ENCODE data around the gene GPRC5C. TPM values are rescaled to one million over a fixed set of nuclear protein-coding genes. Genes with fewer than 3 reads are reported as not detected.
A peak's percentile ranks its signal among the peaks of the same experiment; 100 is the strongest.

The GPRC5C gene
- total RNA-seq, 2 donors from 2014 or later = 57.0 to 73.4 TPM

DNA sequence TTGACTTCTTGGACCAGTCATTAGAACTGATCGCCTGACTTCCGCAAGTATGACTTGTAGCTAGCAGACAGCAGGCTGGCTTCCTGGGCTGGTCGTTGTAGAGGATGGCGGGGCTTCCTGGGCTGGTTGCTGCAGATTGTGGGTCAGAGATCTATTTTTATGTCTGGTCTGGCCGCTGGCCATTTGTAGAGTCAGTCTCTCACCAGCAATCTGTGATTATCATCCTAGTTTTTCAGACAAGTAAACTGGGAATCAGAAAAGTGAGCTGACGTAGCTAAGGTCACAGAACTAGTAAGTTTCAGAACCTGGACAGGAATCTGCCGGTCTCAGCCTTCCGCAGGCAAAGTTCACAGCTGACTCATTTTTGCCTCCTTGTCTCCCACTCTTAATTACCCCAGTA, 45.5 kb upstream of the GPRC5C start:
- no peaks in the 10 kb centered on the region for H3K9me3 ChIP-seq (ENCODE audit: control insufficient read depth, low read length)
- H3K4me1 Mint-ChIP-seq = peaks cover 20% of the 10 kb centered on the region
- H3K9ac ChIP-seq (ENCODE audit: extremely low read depth, low read length, poor library complexity, severe bottlenecking) = no peak overlapping the region

GRCh38 chr17:74387365-74388218, 44.3 kb upstream of the GPRC5C start:
- Mint-ChIP-seq H3K4me1 (peaks cover 20% of the 10 kb centered on the region), H3K27ac (no peak overlapping the region), H3K27me3 (ENCODE audit: insufficient read depth) (peaks cover 20% of the 10 kb centered on the region), H3K9me3 (no peaks in the 10 kb centered on the region), H3K36me3 (ENCODE audit: low read depth) (no peaks in the 10 kb centered on the region), H3K4me3 (no peak overlapping the region)
- H3K9ac ChIP-seq (ENCODE audit: extremely low read depth, low read length, poor library complexity, severe bottlenecking) = no peak overlapping the region
- peak; percentile 71 for DNase-seq
- H3K36me3 ChIP-seq (ENCODE audit: control insufficient read depth, insufficient read depth, low read length) = no peaks in the 10 kb centered on the region
- H3K4me3 ChIP-seq (ENCODE audit: low read length) = no peak overlapping the region
- H3K27me3 ChIP-seq (ENCODE audit: control insufficient read depth, insufficient read depth, low read length, poor library complexity, severe bottlenecking) = no peaks in the 10 kb centered on the region
- H3K27ac ChIP-seq (ENCODE audit: low read depth, low read length) = no peak overlapping the region
- TF ChIP-seq, protein P1, sequence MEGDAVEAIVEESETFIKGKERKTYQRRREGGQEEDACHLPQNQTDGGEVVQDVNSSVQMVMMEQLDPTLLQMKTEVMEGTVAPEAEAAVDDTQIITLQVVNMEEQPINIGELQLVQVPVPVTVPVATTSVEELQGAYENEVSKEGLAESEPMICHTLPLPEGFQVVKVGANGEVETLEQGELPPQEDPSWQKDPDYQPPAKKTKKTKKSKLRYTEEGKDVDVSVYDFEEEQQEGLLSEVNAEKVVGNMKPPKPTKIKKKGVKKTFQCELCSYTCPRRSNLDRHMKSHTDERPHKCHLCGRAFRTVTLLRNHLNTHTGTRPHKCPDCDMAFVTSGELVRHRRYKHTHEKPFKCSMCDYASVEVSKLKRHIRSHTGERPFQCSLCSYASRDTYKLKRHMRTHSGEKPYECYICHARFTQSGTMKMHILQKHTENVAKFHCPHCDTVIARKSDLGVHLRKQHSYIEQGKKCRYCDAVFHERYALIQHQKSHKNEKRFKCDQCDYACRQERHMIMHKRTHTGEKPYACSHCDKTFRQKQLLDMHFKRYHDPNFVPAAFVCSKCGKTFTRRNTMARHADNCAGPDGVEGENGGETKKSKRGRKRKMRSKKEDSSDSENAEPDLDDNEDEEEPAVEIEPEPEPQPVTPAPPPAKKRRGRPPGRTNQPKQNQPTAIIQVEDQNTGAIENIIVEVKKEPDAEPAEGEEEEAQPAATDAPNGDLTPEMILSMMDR (conservative IDR thresholded peaks at IDR 0.05) = peak; percentile 65
- 64 to 75% methylated on average over 9 to 17 of the region's 17 CpGs for WGBS, 2 experiments (ENCODE audit: insufficient coverage in 1 of 2, insufficient read length in 1 of 2)
- no peaks in the 10 kb centered on the region for H3K9me3 ChIP-seq (ENCODE audit: control insufficient read depth, low read length)
- H3K4me1 ChIP-seq (ENCODE audit: control insufficient read depth, insufficient read depth, low read length) = no peaks in the 10 kb centered on the region

More for the DNA sequence above, 45.5 kb upstream of the GPRC5C start:
- 89 to 94% methylated on average over 6 to 8 of the region's 8 CpGs for WGBS, 2 experiments (ENCODE audit: insufficient coverage in 1 of 2, insufficient read length in 1 of 2)
- H3K36me3 ChIP-seq (ENCODE audit: control insufficient read depth, insufficient read depth, low read length) = no peaks in the 10 kb centered on the region
- no peak overlapping the region for H3K4me3 Mint-ChIP-seq
- H3K4me1 ChIP-seq (ENCODE audit: control insufficient read depth, insufficient read depth, low read length) = no peaks in the 10 kb centered on the region
- no peak overlapping the region for H3K27ac ChIP-seq (ENCODE audit: low read depth, low read length)
- DNase-seq = no peak
- peaks cover 20% of the 10 kb centered on the region for H3K27me3 Mint-ChIP-seq (ENCODE audit: insufficient read depth)
- H3K4me3 ChIP-seq (ENCODE audit: low read length) = no peak overlapping the region
- no peak overlapping the region for H3K27ac Mint-ChIP-seq
- H3K36me3 Mint-ChIP-seq (ENCODE audit: low read depth) = no peaks in the 10 kb centered on the region
- H3K9me3 Mint-ChIP-seq = no peaks in the 10 kb centered on the region
- no peaks in the 10 kb centered on the region for H3K27me3 ChIP-seq (ENCODE audit: control insufficient read depth, insufficient read depth, low read length, poor library complexity, severe bottlenecking)
- TF ChIP-seq, protein P1 (conservative IDR thresholded peaks at IDR 0.05) = no peak

DNA sequence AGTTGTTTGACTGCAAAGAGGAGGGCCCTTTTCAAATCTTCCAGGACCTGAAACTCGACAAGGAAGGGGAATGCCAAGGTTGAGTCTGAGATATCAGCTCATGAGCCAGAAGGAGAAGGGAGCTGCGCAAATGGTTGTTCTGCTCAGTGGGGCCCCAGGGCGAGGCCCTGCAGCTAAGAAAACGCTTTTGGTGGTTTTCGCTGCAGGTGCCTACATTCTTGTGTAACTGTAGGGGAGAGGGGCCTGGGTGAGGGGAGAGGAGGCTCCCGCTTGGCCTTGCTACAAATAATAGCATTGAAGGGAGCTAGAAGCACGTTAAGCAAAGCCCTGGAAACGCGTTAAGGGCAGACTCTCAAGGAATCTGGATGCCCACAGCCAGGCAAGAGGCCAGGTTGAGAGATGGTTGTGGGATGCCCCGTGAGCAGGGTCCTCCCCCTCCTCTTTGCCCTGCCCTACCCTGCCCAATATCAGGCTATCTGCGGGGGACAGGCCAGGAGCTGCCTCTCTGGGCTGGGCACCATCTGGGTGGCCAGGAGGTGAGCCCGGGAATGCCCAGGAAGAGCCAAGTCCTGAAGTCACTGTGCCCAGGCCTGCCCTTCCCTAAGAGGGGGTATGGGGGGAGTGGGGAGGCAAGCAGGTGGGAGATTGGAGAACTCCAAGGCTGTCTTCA, 42.7 kb upstream of the GPRC5C start:
- Mint-ChIP-seq H3K4me3 (no peak overlapping the region), H3K9me3 (no peaks in the 10 kb centered on the region), H3K36me3 (ENCODE audit: low read depth) (no peaks in the 10 kb centered on the region), H3K27me3 (ENCODE audit: insufficient read depth) (peaks cover 18% of the 10 kb centered on the region), H3K27ac (no peak overlapping the region), H3K4me1 (peaks cover 20% of the 10 kb centered on the region)
- no peaks in the 10 kb centered on the region for H3K9me3 ChIP-seq (ENCODE audit: control insufficient read depth, low read length)
- no peaks in the 10 kb centered on the region for H3K36me3 ChIP-seq (ENCODE audit: control insufficient read depth, insufficient read depth, low read length)
- no peak overlapping the region for H3K27ac ChIP-seq (ENCODE audit: low read depth, low read length)
- no peaks in the 10 kb centered on the region for H3K27me3 ChIP-seq (ENCODE audit: control insufficient read depth, insufficient read depth, low read length, poor library complexity, severe bottlenecking)
- DNase-seq = no peak
- no peak overlapping the region for H3K9ac ChIP-seq (ENCODE audit: extremely low read depth, low read length, poor library complexity, severe bottlenecking)
- WGBS, 2 experiments (ENCODE audit: insufficient coverage in 1 of 2, insufficient read length in 1 of 2) = 79 to 83% methylated on average over 9 to 12 of the region's 12 CpGs
- H3K4me3 ChIP-seq (ENCODE audit: low read length) = no peak overlapping the region
- no peaks in the 10 kb centered on the region for H3K4me1 ChIP-seq (ENCODE audit: control insufficient read depth, insufficient read depth, low read length)
- TF ChIP-seq, protein P1 (conservative IDR thresholded peaks at IDR 0.05) = no peak
